Upper lobe of left lung (tissue), 4 donors: ENCODE measurements around the gene SND1.

ENCODE experiments used
- CTCF ChIP-seq, 6 experiments: fragments of 450-650 bp in 4 of 6; fragments of 200-600 bp in 2 of 6; sonication (generic) in 2 of 6; IDR thresholded peaks; one replicate each; pipeline ENCODE4 v1.5.1; 2016 to 2019; ENCODE audit warnings: antibody characterized with exemption in 6 of 6
- EP300 ChIP-seq, 4 donors: sonication (generic); formaldehyde crosslinking; IDR thresholded peaks; one replicate each; pipeline ENCODE4 v1.5.1; 2017; ENCODE audit warnings: antibody characterized with exemption in 4 of 4, control low read depth in 2 of 4
- POLR2A ChIP-seq, 4 donors: fragments of 450-650 bp; IDR thresholded peaks; one replicate each; pipeline ENCODE4 v1.5.1; 2016 to 2017; ENCODE audit warnings: antibody characterized with exemption in 4 of 4, mild to moderate bottlenecking in 2 of 4
- POLR2AphosphoS5 ChIP-seq, 2 donors: sonication (generic); formaldehyde crosslinking; IDR thresholded peaks; one replicate each; pipeline ENCODE4 v1.5.1; 2017; ENCODE audit warnings: antibody characterized with exemption in 2 of 2

DNA sequence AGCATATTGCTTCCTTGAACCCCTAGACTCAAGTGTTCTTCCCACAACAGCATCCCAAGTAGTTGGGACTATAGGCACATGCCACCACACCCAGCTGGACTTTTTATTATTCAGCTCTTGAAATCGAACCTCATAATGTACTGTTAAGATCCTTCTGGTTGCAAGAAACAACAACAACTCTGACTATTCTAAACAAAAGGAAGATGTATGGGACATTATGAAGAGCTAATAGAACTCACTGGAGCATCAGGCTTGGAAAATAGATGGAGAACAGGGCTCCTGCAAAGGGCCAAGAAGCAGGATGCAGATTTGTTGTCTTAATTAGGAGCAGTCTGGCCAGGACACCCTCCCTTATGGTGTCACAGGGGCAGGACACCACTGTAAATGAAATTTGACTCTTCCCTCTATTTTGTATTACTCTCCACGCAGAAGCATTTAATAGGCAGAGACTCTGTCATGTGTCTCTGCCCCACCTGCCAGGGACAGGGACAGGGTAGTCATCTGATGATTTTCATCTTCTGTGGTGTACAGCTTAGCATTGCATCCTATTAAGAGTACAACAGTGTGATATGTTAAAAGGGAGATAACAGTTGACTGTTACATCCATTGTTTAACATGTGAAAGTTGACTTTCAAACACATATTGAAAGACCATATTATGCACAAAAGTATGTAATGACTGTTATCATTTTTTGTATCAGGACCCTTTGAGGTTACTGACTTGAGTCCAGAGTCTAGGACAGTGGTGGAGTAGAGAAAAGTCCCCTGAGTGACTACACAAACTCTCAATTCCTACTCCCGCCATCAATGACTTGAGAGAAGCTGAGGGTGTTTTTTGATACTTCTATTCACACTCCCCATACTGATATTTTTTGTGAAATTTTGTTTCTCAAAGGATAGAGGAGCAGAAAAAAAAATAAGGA lies 222.0 kb downstream of the SND1 start:
- TF ChIP-seq CTCF (IDR thresholded peaks at IDR 0.05) (no peak), POLR2A (IDR thresholded peaks at IDR 0.05) (no peak), POLR2AphosphoS5 (IDR thresholded peaks at IDR 0.05) (no peak), EP300 (IDR thresholded peaks at IDR 0.05) (no peak)
